Renal pelvis (tissue), 4 donors: Measurements from ENCODE around the gene GABARAP. TPM values are rescaled to one million over a fixed set of nuclear protein-coding genes. Genes with fewer than 3 reads are reported as not detected.

Source experiments
- DNase-seq: peaks from one replicate; pipeline ENCODE4 v3.0.0-alpha.2; 2013
- polyA plus RNA-seq, 3 donors: library from polyadenylated mRNA; unstranded; fragments of 120-200 nt; gene quantifications; one replicate each; pipeline ENCODE4 v1.2.1, GENCODE V29; 2013; ENCODE audit not compliant: insufficient read length in 3 of 3

GABARAP gene
- polyA plus RNA-seq, 3 donors, result 456 to 505 (median 482) TPM

DNA sequence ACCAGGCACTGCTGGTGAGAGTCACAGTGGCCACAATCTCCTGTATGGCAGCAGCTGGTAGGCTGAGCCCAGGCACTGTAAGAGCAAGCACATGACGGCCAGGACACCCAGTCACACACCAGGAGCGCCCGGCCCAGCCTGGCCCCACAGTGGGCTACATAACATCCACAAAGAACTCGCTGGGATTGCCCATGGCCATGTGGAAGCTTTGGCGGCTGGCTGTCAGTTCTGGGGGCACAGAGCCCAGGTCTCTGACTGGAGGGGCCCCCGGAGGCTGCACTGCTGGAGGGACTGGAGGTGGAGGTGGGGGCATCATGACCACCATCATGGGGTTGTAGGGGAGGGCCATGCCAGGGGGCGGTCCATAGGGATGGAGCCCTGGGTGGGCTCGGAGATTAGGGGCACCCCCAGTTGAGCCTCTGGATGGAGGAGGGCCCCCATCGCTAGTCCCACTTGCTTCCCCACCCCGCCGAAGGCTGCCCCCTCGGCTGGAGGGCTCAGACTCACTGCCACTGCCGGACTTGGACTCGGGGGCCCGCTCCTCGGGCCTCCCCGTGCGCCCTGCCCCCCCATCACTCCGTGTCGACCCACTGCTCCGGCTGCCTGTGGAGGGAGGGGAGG, 16.4 kb downstream of the GABARAP start:
- no peak for DNase-seq

DNA sequence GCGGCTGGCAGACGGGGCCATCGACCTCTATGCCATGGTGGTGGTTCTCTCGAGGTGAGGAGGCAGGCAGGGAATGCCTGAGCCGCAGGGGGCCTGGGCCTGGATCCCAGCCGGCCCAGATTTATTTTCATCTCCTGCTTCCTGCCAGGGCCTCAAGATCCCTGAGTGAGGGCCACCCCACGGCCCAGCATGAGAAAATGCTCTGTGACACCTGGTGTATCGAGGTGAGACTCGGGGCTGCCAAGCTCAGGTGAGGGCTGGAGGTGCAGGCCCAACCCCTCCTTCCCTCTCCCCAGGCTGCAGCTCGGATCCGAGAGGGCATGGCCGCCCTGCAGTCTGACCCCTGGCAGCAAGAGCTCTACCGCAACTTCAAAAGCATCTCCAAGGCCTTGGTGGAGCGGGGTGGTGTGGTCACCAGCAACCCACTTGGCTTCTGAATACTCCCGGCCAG, 17.6 kb downstream of the GABARAP start:
- no peak for DNase-seq

DNA sequence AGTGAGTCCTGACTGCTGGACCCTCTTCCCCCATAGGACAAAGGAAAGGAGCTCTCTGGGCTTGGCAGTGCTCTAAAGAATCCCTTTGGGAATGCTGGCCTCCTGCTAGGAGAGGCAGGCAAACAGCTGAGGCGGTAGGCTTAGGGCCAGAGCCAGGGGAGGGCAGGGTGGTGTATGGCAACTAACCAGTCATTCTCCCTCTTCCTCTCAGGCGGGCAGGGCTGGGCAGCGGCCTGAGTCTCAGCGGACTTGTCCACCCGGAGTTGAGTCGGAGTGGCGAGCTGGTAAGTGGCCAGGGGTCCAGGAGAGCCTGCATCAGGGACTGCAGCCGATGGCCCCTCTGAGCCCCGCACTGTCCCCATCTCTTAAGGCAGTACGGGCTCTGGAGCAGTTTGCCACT, 18.1 kb downstream of the GABARAP start:
- DNase-seq, result no peak

- DNase-seq, result no peak
Observed at GRCh38 chr17:7223375-7223774, 18.9 kb downstream of the GABARAP start.

DNA sequence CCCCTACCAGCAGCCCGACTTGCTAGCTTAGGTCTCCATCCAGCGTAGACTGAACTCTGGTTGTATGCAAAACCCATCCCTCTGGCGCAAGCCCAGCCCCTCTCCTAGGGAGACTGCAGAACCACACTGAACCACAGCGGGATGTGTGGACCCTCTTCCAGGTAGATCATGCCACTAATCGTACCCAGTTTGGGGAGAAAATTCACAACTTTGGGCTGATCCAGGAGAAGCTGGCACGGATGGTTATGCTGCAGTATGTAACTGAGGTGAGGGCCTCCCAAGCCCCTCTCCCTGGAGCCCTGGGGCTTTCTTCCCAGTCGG, 19.3 kb downstream of the GABARAP start:
- DNase-seq, result no peak

GRCh38 chr17:7222093-7222971, 19.9 kb downstream of the GABARAP start:
- DNase-seq, result no peak

DNA sequence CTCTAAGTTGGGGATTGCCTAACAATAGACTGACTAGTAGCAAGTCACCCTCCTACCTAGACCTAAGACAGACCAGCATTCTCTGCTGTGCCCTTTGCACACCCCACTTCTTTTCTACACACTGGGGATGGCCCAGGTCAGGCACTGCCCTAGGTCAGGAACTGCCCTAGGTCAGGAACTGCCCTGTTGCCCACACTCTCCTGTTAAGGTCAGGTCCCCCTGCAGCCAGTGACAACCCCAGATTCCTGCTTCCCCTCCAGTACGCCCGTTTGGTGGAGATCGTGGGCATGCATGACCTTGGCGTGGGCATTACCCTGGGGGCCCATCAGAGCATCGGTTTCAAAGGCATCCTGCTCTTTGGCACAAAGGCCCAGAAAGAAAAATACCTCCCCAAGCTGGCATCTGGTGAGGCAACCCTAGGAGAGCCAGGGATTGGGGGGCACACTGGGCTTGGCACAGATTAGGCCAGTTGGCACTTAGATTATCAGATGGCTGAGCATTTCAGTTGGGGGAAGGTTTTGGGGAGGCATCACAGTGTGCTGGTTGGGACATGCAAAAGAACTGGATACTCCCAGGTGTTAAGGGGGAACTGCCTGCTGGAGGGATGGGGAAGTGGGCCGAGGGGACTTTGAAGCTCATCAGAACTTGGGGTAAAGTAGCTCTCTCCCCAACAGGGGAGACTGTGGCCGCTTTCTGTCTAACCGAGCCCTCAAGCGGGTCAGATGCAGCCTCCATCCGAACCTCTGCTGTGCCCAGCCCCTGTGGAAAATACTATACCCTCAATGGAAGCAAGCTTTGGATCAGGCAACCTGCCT, 20.8 kb downstream of the GABARAP start:
- DNase-seq, result no peak

- no peak for DNase-seq
Observed at GRCh38 chr17:7220593-7221277, 21.5 kb downstream of the GABARAP start.

GRCh38 chr17:7219812-7220592, 22.2 kb downstream of the GABARAP start, which contains the start of the genes ACADVL and DLG4:
TSS of gene ACADVL (plus strand) at chr17:7219938. CDS start at chr17:7219985, 47 bp downstream.
TSS of gene DLG4 (minus strand) at chr17:7219836.
- peak; percentile 89 for DNase-seq

DNA sequence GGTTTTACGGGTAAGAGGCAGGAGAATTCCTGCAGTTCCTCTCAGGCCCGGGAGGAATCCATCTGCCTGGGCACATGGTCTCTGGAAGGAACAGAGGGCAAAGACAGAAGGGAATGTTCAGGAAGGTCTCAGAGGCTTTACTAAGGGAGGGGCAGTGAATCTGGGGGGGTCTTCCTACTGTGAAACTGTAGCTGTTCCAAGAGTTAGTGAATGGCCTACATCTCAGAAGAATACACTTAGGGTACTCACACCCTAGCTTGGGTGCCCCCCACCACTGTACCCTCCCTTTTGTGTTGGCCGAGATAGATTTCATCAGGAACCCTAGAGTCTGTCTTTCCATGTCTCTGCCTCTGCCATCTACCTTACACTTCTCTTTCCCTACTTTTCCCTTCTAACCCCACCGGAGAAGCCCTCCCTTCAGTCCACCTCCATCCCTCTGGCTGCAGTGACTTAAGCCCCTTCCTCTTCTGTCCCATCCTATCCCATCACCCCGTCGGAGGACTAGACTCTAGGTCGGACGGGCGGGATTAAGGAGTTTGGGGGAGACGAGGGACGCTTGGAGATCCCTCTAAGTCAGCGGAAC, 22.9 kb downstream of the GABARAP start:
- no peak for DNase-seq

DNA sequence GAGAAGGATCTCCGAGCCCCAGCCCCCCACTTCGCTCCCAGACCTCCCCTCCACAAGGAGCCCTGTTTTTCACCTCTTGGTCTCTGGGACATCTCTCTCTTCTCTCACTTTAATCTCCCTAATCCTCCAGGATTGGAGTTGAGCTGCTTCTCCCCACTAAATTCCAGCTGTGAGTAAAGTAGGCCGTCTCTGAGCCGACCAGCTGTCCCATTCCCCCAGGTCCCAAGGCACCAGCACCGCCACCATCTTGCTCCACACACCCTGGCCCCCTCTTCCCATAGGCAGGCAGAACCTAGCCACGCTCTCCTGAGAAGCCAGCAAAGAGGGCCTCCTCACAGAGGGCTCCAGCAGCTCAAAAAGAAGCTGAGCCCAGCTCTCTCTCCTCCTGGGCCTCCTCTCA, 23.5 kb downstream of the GABARAP start:
- no peak for DNase-seq

- DNase-seq, result no peak
Observed at GRCh38 chr17:7218166-7218565, 24.1 kb downstream of the GABARAP start.

- peak; percentile 83 for DNase-seq
Observed at GRCh38 chr17:7217113-7217987, 24.9 kb downstream of the GABARAP start.

GRCh38 chr17:7216242-7217112, 25.8 kb downstream of the GABARAP start:
- DNase-seq, result no peak

DNA sequence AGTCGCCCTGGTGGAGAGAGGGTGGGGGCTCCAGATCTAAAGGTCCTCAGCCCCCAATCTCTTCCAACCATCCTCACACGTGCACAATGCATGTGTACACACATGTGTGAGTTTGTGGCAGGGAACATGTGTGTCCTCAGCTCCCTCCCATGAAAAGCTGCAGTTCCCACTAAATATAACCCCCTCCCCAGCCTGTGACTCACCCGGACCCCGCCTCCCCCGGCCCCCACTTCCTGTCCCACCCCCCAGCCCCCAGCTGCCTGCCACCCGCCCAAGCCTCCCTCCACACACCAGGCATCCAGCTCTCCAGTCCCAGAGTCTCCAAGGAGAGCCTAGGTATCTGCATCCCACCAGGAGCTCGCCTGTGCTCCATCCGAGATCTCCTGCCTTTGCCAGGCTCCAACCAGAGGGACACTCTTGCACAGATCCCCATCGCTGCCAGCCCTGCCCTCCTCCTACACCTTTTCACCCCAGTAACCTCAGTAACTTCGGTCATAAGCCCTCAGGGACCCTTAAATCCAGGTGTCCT, 26.5 kb downstream of the GABARAP start:
- no peak for DNase-seq

DNA sequence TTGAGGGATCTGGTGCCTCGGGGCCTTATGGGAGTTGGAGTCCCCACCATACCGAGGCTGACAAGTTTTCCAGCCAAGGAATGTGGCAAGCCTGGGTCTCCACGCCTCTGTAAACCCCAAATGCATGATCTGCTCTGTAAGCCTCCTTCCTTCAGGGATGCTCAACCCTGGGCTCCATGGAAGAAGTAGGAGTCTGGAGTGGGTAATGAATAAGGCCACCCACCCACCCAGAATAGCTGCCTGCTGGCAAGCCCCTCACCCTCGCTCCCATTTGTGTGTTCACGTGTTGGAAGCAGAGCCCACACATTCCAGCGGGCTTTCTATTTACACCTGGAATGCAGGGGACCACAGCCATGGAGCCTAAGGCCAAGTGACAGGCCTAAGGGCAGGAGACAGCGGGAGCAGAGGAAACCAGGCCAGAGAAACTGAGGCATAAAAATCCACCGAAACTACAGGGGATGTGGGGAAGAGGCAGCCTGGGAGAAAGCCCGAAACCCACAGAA, 27.1 kb downstream of the GABARAP start:
- DNase-seq, result no peak

DNA sequence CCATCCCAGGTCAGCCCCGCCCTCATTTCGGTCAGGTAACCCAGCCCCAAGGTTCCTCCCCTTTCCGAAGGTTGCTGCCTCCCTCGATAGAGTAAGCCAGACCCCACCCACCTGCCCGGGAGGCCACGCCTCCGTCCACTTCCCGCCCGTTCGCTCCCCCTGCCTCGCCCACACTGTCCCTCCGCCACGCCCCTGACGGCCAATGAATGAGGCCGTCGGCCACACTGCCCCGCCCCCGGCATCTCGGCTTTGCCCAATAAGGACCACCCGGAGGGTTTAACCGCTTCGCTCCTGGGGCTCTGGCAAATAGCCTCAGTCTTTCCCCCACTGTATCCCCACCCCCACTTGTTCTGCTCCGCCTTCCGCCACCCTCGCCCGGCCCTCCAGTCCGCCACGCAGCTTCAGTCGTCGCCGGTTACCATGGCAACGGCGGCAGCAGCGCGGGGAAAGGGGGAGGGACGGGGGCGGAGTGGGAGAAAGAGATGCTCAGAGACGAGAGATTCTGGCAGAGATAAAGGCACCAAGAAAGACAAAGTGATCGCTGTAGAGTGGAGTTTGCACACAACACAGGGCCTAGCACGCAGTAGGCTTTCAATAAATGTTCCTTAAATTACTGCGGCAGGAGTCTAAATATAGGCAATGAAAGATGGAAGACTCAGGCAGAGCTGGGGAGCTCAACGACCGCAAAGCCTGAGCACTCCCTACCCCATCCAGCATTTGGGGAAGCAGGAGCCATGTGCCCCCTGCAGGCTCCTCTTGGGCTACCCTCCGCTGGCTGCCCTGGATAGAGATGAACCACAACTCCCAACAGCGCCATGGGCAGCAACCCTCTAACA, 27.7 kb downstream of the GABARAP start:
- peak; percentile 99 for DNase-seq
